SK-N-SH (cell line): ENCODE results near the gene LRRIQ1. TPM values are rescaled to one million over a fixed set of nuclear protein-coding genes. Genes with fewer than 3 reads are reported as not detected.

Experiments
- FOXJ3 ChIP-seq: sonication (generic); formaldehyde crosslinking; IDR thresholded peaks from 2 replicates; pipeline ENCODE4 v1.5.1; 2020; ENCODE audit warnings: mild to moderate bottlenecking, missing genetic modification reagents
- NFIC ChIP-seq: IDR thresholded peaks from 2 replicates; pipeline ENCODE4 v1.4.0; 2012; ENCODE audit warnings: borderline replicate concordance
- POLR2AphosphoS5 ChIP-seq: IDR thresholded peaks from 2 replicates; pipeline ENCODE4 v1.6.1; 2012; ENCODE audit warnings: low read depth, low read length
- RCOR1 ChIP-seq: fragments of 150-350 bp; IDR thresholded peaks from 2 replicates; pipeline ENCODE4 v1.6.1; 2017; ENCODE audit warnings: antibody characterized with exemption, low read length
- SMC3 ChIP-seq: IDR thresholded peaks from 2 replicates; pipeline ENCODE4 v1.6.1; 2012; ENCODE audit warnings: low read depth, low read length, improper control_type of control experiment
- polyA plus RNA-seq, 3 experiments: library from polyadenylated mRNA; depleted of rRNA; stranded (reverse); fragments of >200 nt; gene quantifications; 2 replicates each; pipeline ENCODE4 v1.2.3, GENCODE V29; 2012

The LRRIQ1 gene
- polyA plus RNA-seq, 1 of the 3 experiments (the other 2 are of a cell fraction), result 0.39 TPM

GRCh38 chr12:85283560-85283959 is 247.4 kb downstream of the LRRIQ1 start (continued):
- TF ChIP-seq POLR2AphosphoS5, result no peak
- no peak for TF ChIP-seq RCOR1
- TF ChIP-seq SMC3, result no peak
- no peak for TF ChIP-seq NFIC
- TF ChIP-seq FOXJ3 (CRISPR knock-in tag), result no peak
- TF ChIP-seq, all 33 proteins: peak for 0

Other genes starting within 250 kb of the LRRIQ1 start
- gene SLC6A15, start 123.6 kb upstream of the LRRIQ1 start, polyA plus RNA-seq (2012; rRNA removed), result 0.76 and 0.96 TPM in 2 replicates
- 0.05 and 0.06 TPM in 2 replicates for gene TSPAN19, start 74 bp upstream of the LRRIQ1 start, polyA plus RNA-seq (2012; rRNA removed)
- 0.06 TPM in 1 of 2 replicates, not detected in the other for gene ALX1, start 243.9 kb downstream of the LRRIQ1 start, polyA plus RNA-seq (2012; rRNA removed)